BE2C (cell line): ENCODE data around the gene PSMB5. TPM values are rescaled to one million over a fixed set of nuclear protein-coding genes. Genes with fewer than 3 reads are reported as not detected.

ENCODE experiments used
- DNase-seq: peaks from one replicate; pipeline ENCODE4 v3.0.0-alpha.2; 2020
- H3K27me3 ChIP-seq: fragments of 250-450 bp; sonication (Bioruptor Pico); 2 replicates; pipeline ENCODE4 v1.5.1; 2020; ENCODE audit warnings: mild to moderate bottlenecking
- H3K36me3 ChIP-seq: fragments of 250-450 bp; sonication (Bioruptor Pico); 2 replicates; pipeline ENCODE4 v1.5.1; 2020; ENCODE audit warnings: mild to moderate bottlenecking
- H3K4me1 ChIP-seq: fragments of 250-450 bp; sonication (Bioruptor Pico); 2 replicates; pipeline ENCODE4 v1.5.1; 2020
- H3K4me3 ChIP-seq: 2 replicates; pipeline ENCODE4 v1.5.1; 2011; ENCODE audit warnings: low read depth, low read length
- H3K9me3 ChIP-seq: fragments of 250-450 bp; sonication (Bioruptor Pico); 2 replicates; pipeline ENCODE4 v1.5.1; 2020
- polyA plus RNA-seq: library from polyadenylated mRNA; unstranded; fragments of >200 nt; gene quantifications from one replicate; pipeline ENCODE4 v1.2.1, GENCODE V29; 2012; ENCODE audit warnings: low read depth, missing spikeins; ENCODE audit not compliant: insufficient read length, insufficient read depth
- TF ChIP-seq, protein P1 (sequence below): IDR thresholded peaks from 2 replicates; pipeline ENCODE4 v1.5.1; 2012; ENCODE audit warnings: mild to moderate bottlenecking, low read depth, low read length

The PSMB5 gene
- polyA plus RNA-seq, result 636 TPM

GRCh38 chr14:23034498-23035302, at the start of gene PSMB5:
PSMB5 (minus strand) TSS chr14:23034900; CDS start chr14:23034881, 19 bp downstream.
- peak; percentile 88 for DNase-seq
- Histone ChIP-seq H3K9me3 (no peaks in the 10 kb centered on the region), H3K36me3 (peaks cover 41% of the 10 kb centered on the region), H3K4me3 (peak within 1 kb of the TSS; percentile 95), H3K27me3 (no peaks in the 10 kb centered on the region), H3K4me1 (peaks cover 10% of the 10 kb centered on the region; the same call in 1 of the 2 replicates)
- TF ChIP-seq, protein P1, sequence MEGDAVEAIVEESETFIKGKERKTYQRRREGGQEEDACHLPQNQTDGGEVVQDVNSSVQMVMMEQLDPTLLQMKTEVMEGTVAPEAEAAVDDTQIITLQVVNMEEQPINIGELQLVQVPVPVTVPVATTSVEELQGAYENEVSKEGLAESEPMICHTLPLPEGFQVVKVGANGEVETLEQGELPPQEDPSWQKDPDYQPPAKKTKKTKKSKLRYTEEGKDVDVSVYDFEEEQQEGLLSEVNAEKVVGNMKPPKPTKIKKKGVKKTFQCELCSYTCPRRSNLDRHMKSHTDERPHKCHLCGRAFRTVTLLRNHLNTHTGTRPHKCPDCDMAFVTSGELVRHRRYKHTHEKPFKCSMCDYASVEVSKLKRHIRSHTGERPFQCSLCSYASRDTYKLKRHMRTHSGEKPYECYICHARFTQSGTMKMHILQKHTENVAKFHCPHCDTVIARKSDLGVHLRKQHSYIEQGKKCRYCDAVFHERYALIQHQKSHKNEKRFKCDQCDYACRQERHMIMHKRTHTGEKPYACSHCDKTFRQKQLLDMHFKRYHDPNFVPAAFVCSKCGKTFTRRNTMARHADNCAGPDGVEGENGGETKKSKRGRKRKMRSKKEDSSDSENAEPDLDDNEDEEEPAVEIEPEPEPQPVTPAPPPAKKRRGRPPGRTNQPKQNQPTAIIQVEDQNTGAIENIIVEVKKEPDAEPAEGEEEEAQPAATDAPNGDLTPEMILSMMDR, result peak; percentile 8; the same call in 1 of the 2 replicates

GRCh38 chr14:23080474-23080873, 45.8 kb upstream of the PSMB5 start:
- no peak overlapping the region for H3K4me3 ChIP-seq
- no peaks in the 10 kb centered on the region for H3K4me1 ChIP-seq
- peaks cover 90% of the 10 kb centered on the region for H3K36me3 ChIP-seq
- TF ChIP-seq, protein P1, result no peak
- no peaks in the 10 kb centered on the region for H3K27me3 ChIP-seq
- no peaks in the 10 kb centered on the region for H3K9me3 ChIP-seq
- DNase-seq, result no peak

DNA sequence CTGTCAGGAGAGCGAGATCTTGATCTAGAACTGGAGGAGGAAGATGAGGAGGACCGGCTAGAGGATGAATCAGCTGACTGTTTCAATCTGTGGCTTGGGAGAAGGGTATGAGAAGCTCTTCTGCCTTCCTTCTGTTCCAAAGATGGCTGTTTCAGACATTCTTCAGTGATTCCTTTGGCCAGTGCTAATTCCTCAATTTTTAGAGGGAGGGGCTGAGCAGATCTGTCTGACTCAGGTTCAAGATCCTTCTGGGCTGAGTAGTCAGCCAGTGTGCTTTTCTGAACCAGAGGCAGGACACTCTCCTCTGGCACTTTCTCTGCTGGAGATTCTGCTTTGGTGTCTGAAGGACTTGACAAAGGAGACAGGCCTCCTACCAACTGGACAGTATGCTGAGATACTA, 45.0 kb upstream of the PSMB5 start:
- H3K4me1 ChIP-seq, result no peaks in the 10 kb centered on the region
- H3K9me3 ChIP-seq, result no peaks in the 10 kb centered on the region
- peaks cover 86% of the 10 kb centered on the region for H3K36me3 ChIP-seq
- TF ChIP-seq, protein P1, result no peak
- H3K27me3 ChIP-seq, result no peaks in the 10 kb centered on the region
- DNase-seq, result no peak
- H3K4me3 ChIP-seq, result no peak overlapping the region

GRCh38 chr14:23078692-23079116, 44.0 kb upstream of the PSMB5 start:
- Histone ChIP-seq H3K4me1 (no peaks in the 10 kb centered on the region), H3K27me3 (no peaks in the 10 kb centered on the region), H3K36me3 (peaks cover 84% of the 10 kb centered on the region), H3K9me3 (no peaks in the 10 kb centered on the region), H3K4me3 (no peak overlapping the region)
- no peak for DNase-seq
- TF ChIP-seq, protein P1, result no peak

GRCh38 chr14:23077962-23078361, 43.3 kb upstream of the PSMB5 start:
- no peak overlapping the region for H3K4me3 ChIP-seq
- no peaks in the 10 kb centered on the region for H3K27me3 ChIP-seq
- no peak for DNase-seq
- H3K9me3 ChIP-seq, result no peaks in the 10 kb centered on the region
- TF ChIP-seq, protein P1, result no peak
- H3K36me3 ChIP-seq, result peaks cover 83% of the 10 kb centered on the region
- H3K4me1 ChIP-seq, result no peaks in the 10 kb centered on the region

GRCh38 chr14:23076785-23077408, 42.2 kb upstream of the PSMB5 start:
- Histone ChIP-seq H3K4me1 (peaks cover 10% of the 10 kb centered on the region), H3K4me3 (no peak overlapping the region), H3K27me3 (no peaks in the 10 kb centered on the region), H3K9me3 (no peaks in the 10 kb centered on the region), H3K36me3 (peaks cover 86% of the 10 kb centered on the region)
- DNase-seq, result peak; percentile 44
- TF ChIP-seq, protein P1, result peak; percentile 80
